IMR-90 (cell line): ENCODE measurements around the gene GPRC5C. TPM values are rescaled to one million over a fixed set of nuclear protein-coding genes. Genes with fewer than 3 reads are reported as not detected.

Experiments
- ATAC-seq: fragments of 200-7000 bp; cut with Tn5 transposase; 2 replicates; pipeline ENCODE4 v1.9.1; 2020; ENCODE audit warnings: low read depth, mild to moderate bottlenecking, moderate library complexity
- BruUV-seq: library from RNA; stranded (reverse); fragments of 400-500 nt; replicated peaks from 2 replicates; lab custom pipeline; 2021; lab: Mats Ljungman, UMichigan
- CTCF ChIA-PET: fragments of 300-600 bp; formaldehyde crosslinking; extraction: SDS; loops from one replicate; lab custom pipeline; 2021; ENCODE audit warnings: antibody characterized with exemption; lab: Yijun Ruan, JAX
- POLR2A ChIA-PET: fragments of 300-600 bp; sonication (Branson Sonifier 250); formaldehyde crosslinking; loops from one replicate; lab custom pipeline; 2022; ENCODE audit warnings: antibody characterized with exemption; ENCODE audit not compliant: unreplicated experiment; lab: Charles Lee
- DNase-seq: peaks from one replicate; pipeline ENCODE4 v3.0.0; 2013
- H2AFZ ChIP-seq: replicated peaks from 2 replicates; pipeline ENCODE3; 2013; ENCODE audit warnings: low read length, mild to moderate bottlenecking; ENCODE audit not compliant: poor library complexity
- H2AK5ac ChIP-seq: 2 replicates; pipeline ENCODE4 v1.6.1; 2013; ENCODE audit warnings: low read depth, low read length, inconsistent platforms
- H2AK9ac ChIP-seq: replicated peaks from 2 replicates; pipeline ENCODE3; 2013; ENCODE audit warnings: mild to moderate bottlenecking, low read depth, low read length, moderate library complexity; ENCODE audit not compliant: poor library complexity
- H2BK120ac ChIP-seq: 2 replicates; pipeline ENCODE4 v1.6.1; 2013; ENCODE audit warnings: low read depth, low read length, inconsistent platforms
- H2BK15ac ChIP-seq: 3 replicates; pipeline ENCODE4 v1.6.1; 2013; ENCODE audit warnings: low read depth, low read length, inconsistent platforms
- H2BK20ac ChIP-seq: 2 replicates; pipeline ENCODE4 v1.6.1; 2013; ENCODE audit warnings: low read depth, mild to moderate bottlenecking, inconsistent platforms, low read length, moderate library complexity
- H2BK5ac ChIP-seq: 2 replicates; pipeline ENCODE4 v1.6.1; 2013; ENCODE audit warnings: mild to moderate bottlenecking, low read depth, low read length, inconsistent platforms; ENCODE audit not compliant: poor library complexity, severe bottlenecking
- H3K14ac ChIP-seq: replicated peaks from 2 replicates; pipeline ENCODE4 v1.6.1; 2013; ENCODE audit warnings: low read depth, low read length, inconsistent platforms
- H3K18ac ChIP-seq: 2 replicates; pipeline ENCODE4 v1.6.1; 2013; ENCODE audit warnings: low read depth, low read length, control low read depth
- H3K23ac ChIP-seq: 2 replicates; pipeline ENCODE4 v1.6.1; 2013; ENCODE audit warnings: low read depth, low read length, inconsistent platforms
- H3K27ac ChIP-seq: 2 replicates; pipeline ENCODE4 v1.5.1; 2013; ENCODE audit warnings: mild to moderate bottlenecking, control low read depth, low read length; ENCODE audit not compliant: insufficient read depth
- H3K27me3 ChIP-seq: 2 replicates; pipeline ENCODE4 v1.6.1; 2013; ENCODE audit warnings: low read length; ENCODE audit not compliant: control insufficient read depth, insufficient read depth
- H3K36me3 ChIP-seq: 2 replicates; pipeline ENCODE4 v1.6.1; 2013; ENCODE audit warnings: low read length, mixed read lengths; ENCODE audit not compliant: control insufficient read depth, insufficient read depth
- H3K4ac ChIP-seq: 2 replicates; pipeline ENCODE4 v1.6.1; 2013; ENCODE audit warnings: low read depth, low read length, inconsistent platforms
- H3K4me1 ChIP-seq: 2 replicates; pipeline ENCODE4 v1.6.1; 2013; ENCODE audit warnings: low read length, mixed read lengths; ENCODE audit not compliant: control insufficient read depth, insufficient read depth
- H3K4me2 ChIP-seq: 2 replicates; pipeline ENCODE4 v1.6.1; 2013; ENCODE audit warnings: low read depth, mild to moderate bottlenecking, control low read depth, low read length, moderate library complexity
- H3K4me3 ChIP-seq: 2 replicates; pipeline ENCODE4 v1.5.1; 2013; ENCODE audit warnings: low read depth, mild to moderate bottlenecking, control low read depth, low read length, moderate library complexity; ENCODE audit not compliant: insufficient read depth
- H3K56ac ChIP-seq: 2 replicates; pipeline ENCODE4 v1.6.1; 2013; ENCODE audit warnings: low read length, inconsistent platforms; ENCODE audit not compliant: insufficient read depth; ENCODE audit errors: extremely low read depth
- H3K79me1 ChIP-seq, 2 experiments: 2 replicates each; pipeline ENCODE4 v1.6.1; 2013; ENCODE audit warnings: low read length in 2 of 2, inconsistent platforms in 1 of 2, low read depth in 1 of 2
- H3K9ac ChIP-seq: 2 replicates; pipeline ENCODE4 v1.6.1; 2013; ENCODE audit warnings: low read depth, low read length, control low read depth
- H3K9me1 ChIP-seq: 2 replicates; pipeline ENCODE4 v1.6.1; 2013; ENCODE audit warnings: low read length, inconsistent platforms; ENCODE audit not compliant: insufficient read depth
- H3K9me3 ChIP-seq: 2 replicates; pipeline ENCODE4 v1.6.1; 2013; ENCODE audit warnings: low read length; ENCODE audit not compliant: control insufficient read depth, insufficient read depth
- H4K20me1 ChIP-seq: 2 replicates; pipeline ENCODE4 v1.6.1; 2013; ENCODE audit warnings: low read length, inconsistent platforms; ENCODE audit not compliant: insufficient read depth
- H4K5ac ChIP-seq: 2 replicates; pipeline ENCODE4 v1.6.1; 2013; ENCODE audit warnings: mild to moderate bottlenecking, low read depth, low read length, control low read depth
- H4K8ac ChIP-seq, 2 experiments: 2 replicates each; pipeline ENCODE4 v1.6.1; 2013; ENCODE audit warnings: low read depth in 2 of 2, low read length in 2 of 2, control low read depth in 1 of 2, inconsistent platforms in 1 of 2
- H4K91ac ChIP-seq: 2 replicates; pipeline ENCODE4 v1.6.1; 2013; ENCODE audit warnings: low read depth, low read length, inconsistent platforms; ENCODE audit not compliant: insufficient read depth
- BHLHE40 ChIP-seq: fragments of 150-350 bp; IDR thresholded peaks from 2 replicates; pipeline ENCODE4 v1.6.1; 2016; ENCODE audit warnings: mild to moderate bottlenecking, low read depth, low read length
- CHD1 ChIP-seq: IDR thresholded peaks from 2 replicates; pipeline ENCODE4 v1.6.1; 2012; ENCODE audit warnings: low read depth, low read length, improper control_type of control experiment
- ELK1 ChIP-seq: fragments of 150-350 bp; IDR thresholded peaks from 2 replicates; pipeline ENCODE4 v1.6.1; 2016; ENCODE audit warnings: low read depth, mild to moderate bottlenecking, low read length, moderate library complexity, borderline replicate concordance
- MAFK ChIP-seq: IDR thresholded peaks from 2 replicates; pipeline ENCODE4 v1.6.1; 2012; ENCODE audit warnings: low read depth, low read length, improper control_type of control experiment
- MAZ ChIP-seq: IDR thresholded peaks from 2 replicates; pipeline ENCODE4 v1.6.1; 2012; ENCODE audit warnings: low read depth, mild to moderate bottlenecking, low read length, improper control_type of control experiment, moderate library complexity, borderline replicate concordance
- MXI1 ChIP-seq: IDR thresholded peaks from 2 replicates; pipeline ENCODE4 v1.6.1; 2012; ENCODE audit warnings: low read depth, mild to moderate bottlenecking, low read length, moderate library complexity, borderline replicate concordance
- POLR2A ChIP-seq: IDR thresholded peaks from 2 replicates; pipeline ENCODE4 v1.6.1; 2012; ENCODE audit warnings: mild to moderate bottlenecking, low read depth, low read length
- RAD21 ChIP-seq: IDR thresholded peaks from 2 replicates; pipeline ENCODE4 v1.6.1; 2012; ENCODE audit warnings: low read length, improper control_type of control experiment
- RCOR1 ChIP-seq: IDR thresholded peaks from 2 replicates; pipeline ENCODE4 v1.6.1; 2012; ENCODE audit warnings: mild to moderate bottlenecking, low read length, improper control_type of control experiment; ENCODE audit not compliant: insufficient replicate concordance
- USF2 ChIP-seq: fragments of 150-350 bp; IDR thresholded peaks from 2 replicates; pipeline ENCODE4 v1.6.1; 2017; ENCODE audit warnings: mild to moderate bottlenecking, antibody characterized with exemption, low read length, low read depth
- WGBS, 2 experiments: methylation state at CpG; one replicate each; pipeline versions ENCODE4 v1.1.5 to v1.1.7; 2013; ENCODE audit warnings: missing lambda C conversion rate in 2 of 2; ENCODE audit not compliant: insufficient read length in 1 of 2; ENCODE audit errors: extremely low coverage in 2 of 2; 5-methylcytosine and 5-hydroxymethylcytosine counted together
- dilution Hi-C: fragments of 300-500 bp; cut with HindIII; formaldehyde crosslinking; loops from one replicate; pipeline ENCODE4 v1.14.3; 2018; ENCODE audit warnings: low sequenced_read_pairs; ENCODE audit not compliant: unreplicated experiment
- in situ Hi-C: fragments of 300-500 bp; cut with MboI; formaldehyde crosslinking; loops from 3 replicates; pipeline ENCODE4 v1.14.3; 2019; ENCODE audit warnings: low sequenced_read_pairs, inconsistent platforms, mixed read lengths
- intact Hi-C: fragments of 100-400 bp; cut with micrococcal nuclease; formaldehyde crosslinking; loops from 2 replicates; pipeline ENCODE4 v1.10.0; 2022
- polyA plus RNA-seq, 3 experiments: library from polyadenylated mRNA; depleted of rRNA; stranded (reverse); fragments of >200 nt; gene quantifications; 2 replicates each; pipeline ENCODE4 v1.2.3, GENCODE V29; 2012; ENCODE audit warnings: low replicate concordance in 1 of 3
- total RNA-seq: library from RNA; depleted of rRNA; stranded (reverse); fragments of >200 nt; gene quantifications from 2 replicates; pipeline ENCODE4 v1.2.3, GENCODE V29; 2012

The GPRC5C gene
- total and polyA plus RNA-seq, 2 of the 4 experiments (the other 2 are of a cell fraction), result not detected

GRCh38 chr17:74465378-74466110 is 33.7 kb downstream of the GPRC5C start:
- Histone ChIP-seq H3K9me1 (no peaks in the 10 kb centered on the region), H2BK120ac (no peak overlapping the region), H4K5ac (no peak overlapping the region), H3K9me3 (peaks cover 2% of the 10 kb centered on the region; the same call in 1 of the 2 replicates), H4K8ac (no peak overlapping the region), H3K9ac (no peak overlapping the region), H3K27me3 (no peaks in the 10 kb centered on the region), H3K4ac (no peak overlapping the region), H3K4me1 (no peaks in the 10 kb centered on the region), H3K18ac (no peak overlapping the region), H3K14ac (no peak overlapping the region), H2AK9ac (no peak overlapping the region), H2BK5ac (peak overlapping the region; percentile 87), H3K27ac (no peak overlapping the region), H3K56ac (no peak overlapping the region), H2AFZ (no peak overlapping the region), H4K91ac (no peak overlapping the region), H3K4me2 (no peak overlapping the region), H2AK5ac (no peak overlapping the region), H2BK15ac (no peak overlapping the region), H2BK20ac (no peak overlapping the region), H3K79me1 (no peaks in the 10 kb centered on the region), H3K36me3 (no peaks in the 10 kb centered on the region), H3K23ac (no peak overlapping the region), H4K20me1 (no peaks in the 10 kb centered on the region), H3K4me3 (no peak overlapping the region)
- DNase-seq, result no peak
- 75 to 100% methylated on average over 1 to 8 of the region's 8 CpGs for WGBS, 2 experiments
- dilution Hi-C loops, result no loop called here
- no TSS peak for BruUV-seq
- CTCF ChIA-PET, result no interaction called here
- intact Hi-C loops, result no loop called here
- in situ Hi-C loops, result no loop called here
- TF ChIP-seq RCOR1, result no peak
- no peak for TF ChIP-seq POLR2A
- no peak for TF ChIP-seq CHD1
- TF ChIP-seq USF2, result no peak
- no peak for TF ChIP-seq MXI1
- no peak for TF ChIP-seq ELK1
- no peak for TF ChIP-seq BHLHE40
- TF ChIP-seq MAZ, result no peak
- TF ChIP-seq RAD21, result no peak
- TF ChIP-seq MAFK, result no peak
- POLR2A ChIA-PET, result no interaction called here
- ATAC-seq, result no peak
